WTC11 (cell line): Measurements from ENCODE around the gene NAV2.

Experiments
- ATF3 ChIP-seq: sonication (generic); formaldehyde crosslinking; conservative IDR thresholded peaks from 2 replicates; pipeline ENCODE4 v1.8.1; 2022; ENCODE audit warnings: mild to moderate bottlenecking, missing genetic modification reagents
- CTCF ChIP-seq: fragments of 200-600 bp; IDR thresholded peaks from 2 replicates; pipeline ENCODE4 v1.8.0; 2022; ENCODE audit warnings: antibody characterized with exemption
- ESRRA ChIP-seq: sonication (generic); formaldehyde crosslinking; IDR thresholded peaks from 2 replicates; pipeline ENCODE4 v1.8.1; 2022; ENCODE audit warnings: mild to moderate bottlenecking, missing genetic modification reagents, borderline replicate concordance
- FOXK1 ChIP-seq: sonication (generic); formaldehyde crosslinking; IDR thresholded peaks from 2 replicates; pipeline ENCODE4 v1.8.0; 2022; ENCODE audit warnings: mild to moderate bottlenecking, moderate library complexity, missing genetic modification reagents
- HMGXB4 ChIP-seq: sonication (generic); formaldehyde crosslinking; IDR thresholded peaks from 2 replicates; pipeline ENCODE4 v1.8.1; 2023; ENCODE audit warnings: mild to moderate bottlenecking, moderate library complexity, missing genetic modification reagents
- NR3C1 ChIP-seq: sonication (generic); formaldehyde crosslinking; conservative IDR thresholded peaks from 2 replicates; pipeline ENCODE4 v1.8.1; 2023; ENCODE audit warnings: low read depth, mild to moderate bottlenecking, missing genetic modification reagents
- TCF7 ChIP-seq: sonication (generic); formaldehyde crosslinking; IDR thresholded peaks from 2 replicates; pipeline ENCODE4 v1.8.0; 2022; ENCODE audit warnings: mild to moderate bottlenecking, low read depth, missing genetic modification reagents, moderate library complexity

- TF ChIP-seq NR3C1 (CRISPR knock-in tag) (no peak), FOXK1 (CRISPR knock-in tag) (no peak), CTCF (no peak), TCF7 (CRISPR knock-in tag) (no peak), ATF3 (CRISPR knock-in tag) (no peak), ESRRA (CRISPR knock-in tag) (no peak), HMGXB4 (CRISPR knock-in tag) (no peak)
Observed at GRCh38 chr11:19982774-19983495, 270.3 kb downstream of the NAV2 start.
